D721Med (cell line): ENCODE measurements around the gene DMRT2.

Experiments
- DNase-seq: peaks from one replicate; pipeline ENCODE4 v3.0.0; 2011; ENCODE audit warnings: low spot score; ENCODE audit not compliant: insufficient read length
- FAIRE-seq: peaks from 2 replicates; lab custom pipeline; 2011; peaks lifted over from hg19 to GRCh38; lab: Jason Lieb, UNC
- TF ChIP-seq, protein P1 (sequence below): IDR thresholded peaks from 2 replicates; pipeline ENCODE4 v1.5.1; 2012; ENCODE audit warnings: mild to moderate bottlenecking, control low read depth; ENCODE audit not compliant: insufficient read depth; ENCODE audit errors: missing control alignments

Gene DMRT2

DNA sequence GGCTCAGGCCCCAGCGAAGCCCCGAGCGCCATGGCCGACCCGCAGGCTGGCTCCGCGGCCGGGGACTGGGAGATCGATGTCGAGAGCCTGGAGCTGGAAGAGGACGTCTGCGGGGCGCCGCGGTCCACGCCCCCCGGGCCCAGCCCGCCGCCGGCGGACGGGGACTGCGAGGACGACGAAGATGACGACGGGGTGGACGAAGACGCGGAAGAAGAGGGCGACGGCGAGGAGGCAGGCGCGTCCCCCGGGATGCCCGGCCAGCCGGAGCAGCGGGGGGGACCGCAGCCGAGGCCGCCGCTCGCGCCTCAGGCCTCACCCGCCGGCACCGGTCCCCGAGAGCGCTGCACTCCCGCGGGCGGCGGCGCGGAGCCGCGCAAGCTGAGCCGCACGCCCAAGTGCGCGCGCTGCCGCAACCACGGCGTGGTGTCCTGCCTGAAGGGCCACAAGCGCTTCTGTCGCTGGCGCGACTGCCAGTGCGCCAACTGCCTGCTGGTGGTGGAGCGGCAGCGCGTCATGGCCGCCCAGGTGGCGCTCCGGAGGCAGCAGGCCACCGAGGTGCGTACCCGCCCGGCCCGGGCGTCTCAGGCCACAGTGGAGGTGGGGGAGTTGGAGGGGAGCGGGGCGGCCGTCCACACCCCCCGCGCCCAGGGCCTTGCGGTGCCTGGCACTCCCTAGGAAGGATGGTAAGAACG, 1.6 kb downstream of the DMRT2 start:
- DNase-seq (no peak), FAIRE-seq (no peak)

DNA sequence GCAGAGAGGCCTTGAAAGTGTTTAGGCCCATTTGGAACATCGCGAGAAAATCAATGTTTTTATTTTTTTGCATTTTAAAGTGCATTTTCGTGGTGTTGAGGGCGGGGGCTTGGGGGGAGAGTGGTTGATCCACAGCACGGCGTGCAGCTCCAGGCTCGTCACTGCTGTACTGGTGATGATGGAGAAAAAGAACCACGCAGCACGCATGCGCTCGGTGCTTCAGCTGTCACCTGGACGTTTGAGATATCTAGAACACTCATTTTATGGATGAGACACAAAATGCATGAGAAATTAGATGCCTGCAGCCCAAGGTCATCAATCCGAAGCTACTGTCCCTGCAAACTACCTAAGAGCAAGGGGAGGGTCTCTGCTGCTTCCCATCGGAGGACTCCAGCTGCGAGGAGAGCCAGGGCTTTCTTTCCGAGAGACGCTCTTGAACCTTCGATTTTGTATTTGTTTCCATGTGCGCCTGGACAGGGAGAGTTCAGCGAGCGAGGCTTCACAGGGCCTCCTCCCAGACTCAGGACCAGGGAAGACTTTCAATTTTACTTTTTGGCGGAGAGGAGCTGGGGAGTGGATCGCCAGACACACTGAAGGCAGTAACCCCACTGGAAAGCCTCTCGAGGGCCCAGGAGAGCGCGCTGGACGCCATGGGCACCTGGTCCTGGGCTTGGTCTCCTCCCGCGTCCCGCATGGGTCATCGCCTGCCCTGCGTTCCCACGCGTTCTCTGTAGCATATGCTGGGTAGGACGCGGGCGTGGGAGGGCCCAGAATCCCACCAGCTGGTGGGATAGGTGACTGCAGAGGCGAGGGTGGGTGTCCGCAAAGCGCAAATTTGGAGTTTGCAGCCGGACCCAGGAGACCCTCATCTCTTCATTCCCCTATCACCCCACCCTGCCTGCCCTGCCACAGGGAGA, 2.5 kb downstream of the DMRT2 start:
- TF ChIP-seq, protein P1, sequence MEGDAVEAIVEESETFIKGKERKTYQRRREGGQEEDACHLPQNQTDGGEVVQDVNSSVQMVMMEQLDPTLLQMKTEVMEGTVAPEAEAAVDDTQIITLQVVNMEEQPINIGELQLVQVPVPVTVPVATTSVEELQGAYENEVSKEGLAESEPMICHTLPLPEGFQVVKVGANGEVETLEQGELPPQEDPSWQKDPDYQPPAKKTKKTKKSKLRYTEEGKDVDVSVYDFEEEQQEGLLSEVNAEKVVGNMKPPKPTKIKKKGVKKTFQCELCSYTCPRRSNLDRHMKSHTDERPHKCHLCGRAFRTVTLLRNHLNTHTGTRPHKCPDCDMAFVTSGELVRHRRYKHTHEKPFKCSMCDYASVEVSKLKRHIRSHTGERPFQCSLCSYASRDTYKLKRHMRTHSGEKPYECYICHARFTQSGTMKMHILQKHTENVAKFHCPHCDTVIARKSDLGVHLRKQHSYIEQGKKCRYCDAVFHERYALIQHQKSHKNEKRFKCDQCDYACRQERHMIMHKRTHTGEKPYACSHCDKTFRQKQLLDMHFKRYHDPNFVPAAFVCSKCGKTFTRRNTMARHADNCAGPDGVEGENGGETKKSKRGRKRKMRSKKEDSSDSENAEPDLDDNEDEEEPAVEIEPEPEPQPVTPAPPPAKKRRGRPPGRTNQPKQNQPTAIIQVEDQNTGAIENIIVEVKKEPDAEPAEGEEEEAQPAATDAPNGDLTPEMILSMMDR: no peak
- DNase-seq (no peak), FAIRE-seq (no peak)

More for the DNA sequence above, 1.6 kb downstream of the DMRT2 start:
- TF ChIP-seq, protein P1: peak; percentile 37

DNA sequence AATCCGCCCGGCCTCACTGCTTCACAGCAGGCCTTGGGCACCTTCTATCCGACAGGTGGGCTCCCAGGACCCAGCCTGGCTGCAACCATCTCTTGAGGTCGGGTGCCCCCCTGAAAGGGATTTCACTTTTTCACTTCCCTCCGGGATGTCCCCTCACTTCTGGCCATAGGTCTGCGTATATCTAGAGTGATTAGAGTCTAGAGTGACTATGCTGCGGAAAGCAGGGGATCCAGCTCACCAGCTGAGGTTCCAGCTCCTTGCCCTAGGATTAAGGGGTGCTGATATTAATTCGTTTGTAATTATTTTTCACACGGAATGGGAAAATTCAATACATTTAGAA, 3.1 kb downstream of the DMRT2 start:
- DNase-seq: no peak
- TF ChIP-seq, protein P1: no peak
- no peak for FAIRE-seq

DNA sequence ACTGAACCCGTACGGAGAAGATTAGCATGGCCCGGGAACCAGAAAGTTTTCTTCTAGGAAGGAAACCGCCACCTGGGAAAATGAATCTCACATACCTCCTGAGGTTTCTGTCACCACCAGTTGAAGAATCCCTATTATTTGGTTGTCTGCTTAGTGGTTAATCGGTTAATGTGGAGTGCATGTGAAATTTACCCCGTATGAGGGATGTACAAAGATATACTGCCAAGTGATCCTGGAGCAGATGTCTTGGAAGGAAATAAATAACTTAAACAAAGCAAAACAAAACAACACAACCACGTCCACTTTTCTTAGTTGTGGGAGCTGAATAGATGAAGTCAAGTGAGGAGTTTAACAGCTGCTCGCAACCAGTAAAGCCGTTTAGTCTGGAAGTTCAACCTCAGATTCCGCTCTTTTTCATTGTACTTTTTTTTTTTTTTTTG, 3.8 kb downstream of the DMRT2 start:
- FAIRE-seq: no peak
- TF ChIP-seq, protein P1: no peak
- DNase-seq: no peak

DNA sequence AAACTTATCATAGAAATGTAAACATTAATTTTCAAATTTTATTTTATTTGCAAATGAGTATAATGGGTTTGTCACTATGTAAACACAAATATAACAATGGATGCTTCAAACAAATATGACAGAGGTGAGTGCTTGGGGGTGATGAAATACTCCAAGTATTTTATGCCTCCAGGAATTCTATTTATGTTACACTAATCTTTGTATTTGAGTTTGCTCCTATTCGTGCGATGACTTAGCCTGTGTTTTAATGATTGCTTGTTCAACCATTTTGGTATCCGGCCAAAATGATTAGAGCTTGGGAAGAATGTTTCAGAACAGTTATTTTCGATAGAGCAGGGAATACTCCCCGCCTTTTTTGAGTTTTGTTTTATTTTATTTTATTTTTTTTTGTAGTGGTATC, 5.0 kb downstream of the DMRT2 start:
- no peak for FAIRE-seq
- TF ChIP-seq, protein P1: no peak
- no peak for DNase-seq

DNA sequence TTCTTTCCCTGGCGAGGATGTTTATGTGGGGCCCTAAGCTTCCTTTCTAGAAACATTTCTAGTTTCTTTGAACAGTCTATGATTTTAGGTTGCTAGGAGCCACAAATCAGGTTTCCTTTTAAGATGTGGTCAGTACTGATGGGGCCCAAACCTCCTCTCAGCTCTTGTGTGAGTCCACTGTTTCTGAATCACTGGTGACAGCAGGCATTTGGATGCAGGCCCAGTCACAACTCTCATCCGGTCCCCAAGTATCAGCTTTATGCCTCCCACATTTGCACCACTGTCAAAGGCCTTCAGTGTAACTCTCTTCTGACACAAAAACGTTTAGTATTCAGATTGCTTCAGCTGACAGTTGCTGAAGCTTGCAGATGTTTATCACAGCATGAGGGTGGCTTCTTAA, 7.8 kb downstream of the DMRT2 start:
- TF ChIP-seq, protein P1: no peak
- no peak for FAIRE-seq
- DNase-seq: no peak
